ENCODE data around the gene SDK1.
A peak's percentile ranks its signal among the peaks of the same experiment; 100 is the strongest.

The SDK1 gene

GRCh38 chr7:3710531-3710930, 409.5 kb downstream of the SDK1 start:
- no peak for DNase-seq
- TF ChIP-seq, protein P1, sequence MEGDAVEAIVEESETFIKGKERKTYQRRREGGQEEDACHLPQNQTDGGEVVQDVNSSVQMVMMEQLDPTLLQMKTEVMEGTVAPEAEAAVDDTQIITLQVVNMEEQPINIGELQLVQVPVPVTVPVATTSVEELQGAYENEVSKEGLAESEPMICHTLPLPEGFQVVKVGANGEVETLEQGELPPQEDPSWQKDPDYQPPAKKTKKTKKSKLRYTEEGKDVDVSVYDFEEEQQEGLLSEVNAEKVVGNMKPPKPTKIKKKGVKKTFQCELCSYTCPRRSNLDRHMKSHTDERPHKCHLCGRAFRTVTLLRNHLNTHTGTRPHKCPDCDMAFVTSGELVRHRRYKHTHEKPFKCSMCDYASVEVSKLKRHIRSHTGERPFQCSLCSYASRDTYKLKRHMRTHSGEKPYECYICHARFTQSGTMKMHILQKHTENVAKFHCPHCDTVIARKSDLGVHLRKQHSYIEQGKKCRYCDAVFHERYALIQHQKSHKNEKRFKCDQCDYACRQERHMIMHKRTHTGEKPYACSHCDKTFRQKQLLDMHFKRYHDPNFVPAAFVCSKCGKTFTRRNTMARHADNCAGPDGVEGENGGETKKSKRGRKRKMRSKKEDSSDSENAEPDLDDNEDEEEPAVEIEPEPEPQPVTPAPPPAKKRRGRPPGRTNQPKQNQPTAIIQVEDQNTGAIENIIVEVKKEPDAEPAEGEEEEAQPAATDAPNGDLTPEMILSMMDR (IDR thresholded peaks at IDR 0.05; ENCODE audit: low read depth, low read length) = no peak
- no peaks in the 10 kb centered on the region for H3K27me3 ChIP-seq (ENCODE audit: insufficient read depth, low read depth, severe bottlenecking)
- H3K4me3 ChIP-seq (ENCODE audit: low read depth, low read length) = no peak overlapping the region
- H3K36me3 ChIP-seq = no peaks in the 10 kb centered on the region
- H3K27ac ChIP-seq = no peak overlapping the region
- H3K9me3 ChIP-seq (ENCODE audit: severe bottlenecking) = no peaks in the 10 kb centered on the region

- TF ChIP-seq, protein P1 (IDR thresholded peaks at IDR 0.05; ENCODE audit: low read depth, low read length) = no peak
- Histone ChIP-seq H3K36me3 (no peaks in the 10 kb centered on the region), H3K9me3 (ENCODE audit: severe bottlenecking) (no peaks in the 10 kb centered on the region), H3K27me3 (ENCODE audit: insufficient read depth, low read depth, severe bottlenecking) (no peaks in the 10 kb centered on the region), H3K4me3 (ENCODE audit: low read depth, low read length) (no peak overlapping the region), H3K27ac (no peak overlapping the region)
- no peak for DNase-seq
Observed at GRCh38 chr7:3712841-3713240, 411.8 kb downstream of the SDK1 start.

- H3K36me3 ChIP-seq = no peaks in the 10 kb centered on the region
- no peaks in the 10 kb centered on the region for H3K9me3 ChIP-seq (ENCODE audit: severe bottlenecking)
- TF ChIP-seq, protein P1 (IDR thresholded peaks at IDR 0.05; ENCODE audit: low read depth, low read length) = no peak
- no peaks in the 10 kb centered on the region for H3K27me3 ChIP-seq (ENCODE audit: insufficient read depth, low read depth, severe bottlenecking)
- H3K27ac ChIP-seq = no peak overlapping the region
- no peak overlapping the region for H3K4me3 ChIP-seq (ENCODE audit: low read depth, low read length)
- DNase-seq = no peak
Observed at GRCh38 chr7:3721422-3721821, 420.4 kb downstream of the SDK1 start.

GRCh38 chr7:3722396-3722922, 421.4 kb downstream of the SDK1 start:
- Histone ChIP-seq H3K27ac (no peak overlapping the region), H3K36me3 (no peaks in the 10 kb centered on the region), H3K27me3 (ENCODE audit: insufficient read depth, low read depth, severe bottlenecking) (no peaks in the 10 kb centered on the region), H3K9me3 (ENCODE audit: severe bottlenecking) (no peaks in the 10 kb centered on the region), H3K4me3 (ENCODE audit: low read depth, low read length) (peak overlapping the region; percentile 19)
- DNase-seq = peak; percentile 90
- TF ChIP-seq, protein P1 (IDR thresholded peaks at IDR 0.05; ENCODE audit: low read depth, low read length) = peak; percentile 86

DNA sequence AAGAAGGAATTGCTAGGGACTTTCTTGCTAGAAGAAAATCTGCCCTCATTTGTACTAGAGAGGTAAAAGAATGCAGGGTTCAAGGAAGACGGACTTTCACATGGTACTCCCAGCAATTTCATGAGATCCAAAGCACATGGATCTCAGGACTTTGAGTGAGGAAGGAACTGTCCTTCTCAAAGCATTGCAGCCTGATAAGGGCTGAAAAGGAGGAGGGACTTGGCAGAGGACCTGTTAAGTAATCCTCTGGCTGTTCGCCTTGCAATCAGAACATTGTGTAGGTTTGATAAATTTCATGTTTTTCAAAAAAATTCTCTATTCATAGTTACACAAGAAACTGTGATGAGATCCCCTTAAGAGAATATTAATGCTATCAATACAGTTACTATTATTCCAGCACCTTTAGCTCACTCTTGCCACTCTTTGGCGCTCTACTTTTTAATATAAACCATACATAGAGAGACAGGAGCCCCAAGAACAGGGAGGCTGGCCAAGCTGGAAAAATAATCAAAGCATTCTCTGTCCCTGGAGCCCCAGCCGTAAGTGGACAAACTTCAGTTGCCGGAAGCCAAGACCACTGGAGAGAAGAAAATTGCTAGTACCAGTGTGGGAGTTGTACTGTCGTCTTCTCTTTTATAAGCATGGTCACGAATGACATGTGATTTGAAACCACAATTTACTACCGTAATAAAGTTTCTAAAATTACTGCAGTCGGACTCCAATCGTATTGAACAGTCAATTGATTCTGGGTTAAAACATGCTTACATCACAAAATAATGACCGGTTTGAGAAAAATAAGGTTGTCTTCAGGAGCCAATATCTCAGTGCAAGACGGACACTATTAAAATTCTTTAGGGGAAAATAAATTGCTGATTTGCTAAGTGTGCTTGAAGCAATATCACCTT, 424.4 kb downstream of the SDK1 start:
- H3K27ac ChIP-seq = no peak overlapping the region
- H3K27me3 ChIP-seq (ENCODE audit: insufficient read depth, low read depth, severe bottlenecking) = no peaks in the 10 kb centered on the region
- TF ChIP-seq, protein P1 (IDR thresholded peaks at IDR 0.05; ENCODE audit: low read depth, low read length) = no peak
- H3K36me3 ChIP-seq = no peaks in the 10 kb centered on the region
- no peaks in the 10 kb centered on the region for H3K9me3 ChIP-seq (ENCODE audit: severe bottlenecking)
- DNase-seq = no peak
- H3K4me3 ChIP-seq (ENCODE audit: low read depth, low read length) = no peak overlapping the region
